EL (cell line): ENCODE data around the gene MANSC1.

Experiments
- DNase-seq: peaks from one replicate; pipeline ENCODE4 v3.0.0-alpha.2; 2016

MANSC1 gene

DNA sequence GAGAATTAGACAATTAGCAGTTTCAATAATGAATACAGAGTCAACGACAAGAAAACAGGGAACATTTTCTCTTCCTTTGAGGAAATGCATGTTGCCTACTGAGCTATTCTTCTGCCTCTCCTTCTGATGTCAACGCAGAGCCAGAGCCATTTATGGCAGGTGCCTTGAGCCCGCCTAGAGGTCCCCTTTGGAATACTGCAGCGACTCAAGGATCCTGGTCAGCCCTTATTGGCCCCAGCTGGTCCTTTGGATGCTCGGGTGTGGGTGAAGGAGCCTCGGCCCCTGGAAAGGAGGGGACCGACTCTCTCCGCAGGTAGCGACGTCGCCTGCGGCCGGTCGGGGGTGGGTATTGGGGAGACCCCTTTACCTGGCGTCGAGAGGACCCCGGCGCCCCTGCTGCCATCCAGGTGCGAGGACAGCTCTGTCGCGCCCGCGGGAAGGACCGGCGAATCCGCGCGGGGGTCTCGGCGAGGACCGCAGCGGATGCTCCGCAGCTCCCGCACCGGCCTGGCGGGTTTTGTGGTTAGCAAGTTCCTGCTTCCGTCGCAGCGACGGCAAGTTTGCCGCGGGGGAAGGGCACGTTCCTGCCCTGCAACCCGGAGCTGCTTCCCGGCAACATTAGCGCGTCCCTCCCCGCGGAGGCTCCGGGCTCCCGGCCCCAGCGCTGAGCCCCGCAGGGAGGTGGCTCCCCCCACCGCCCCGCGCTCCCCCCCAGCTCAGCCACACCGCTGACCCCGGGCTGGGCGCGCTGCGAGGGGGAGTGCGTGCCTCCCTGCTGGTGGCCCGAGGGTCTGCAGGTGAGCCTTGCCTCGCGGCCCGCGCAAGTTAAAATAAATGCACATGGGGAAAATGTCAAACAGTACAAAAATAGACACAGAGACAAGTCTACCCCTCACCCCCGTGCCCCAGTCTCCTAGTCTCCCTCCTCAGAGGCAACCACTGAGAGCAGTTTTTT is at the start of gene MANSC1:
TSS of gene MANSC1 (minus strand) at position 532 of the 955 bp plus-strand sequence. CDS start 6,928 bp downstream, outside the sequence.
- DNase-seq = peak; percentile 50

DNA sequence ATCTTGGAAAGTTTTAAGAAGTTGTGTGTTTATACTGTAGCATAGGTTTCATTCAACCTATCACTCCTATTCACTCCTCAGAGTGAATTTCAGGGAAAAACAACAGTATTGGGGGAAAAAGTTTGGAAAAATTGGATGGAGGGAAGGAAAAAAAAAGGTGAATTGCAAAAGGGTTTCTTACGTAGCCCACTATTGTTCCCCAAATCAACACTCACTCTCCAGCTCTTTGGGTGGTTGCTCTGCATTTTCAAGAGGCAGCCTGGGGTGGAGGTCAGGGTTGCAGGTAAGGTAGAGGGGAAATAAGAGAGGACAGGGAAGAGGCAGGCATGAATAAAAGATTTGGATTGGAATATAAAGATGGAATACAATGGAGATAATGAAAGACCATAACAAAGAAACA is 49.1 kb upstream of the MANSC1 start:
- DNase-seq = no peak

- DNase-seq = peak; percentile 94
Observed at GRCh38 chr12:12398026-12398859, 48.2 kb upstream of the MANSC1 start.

DNA sequence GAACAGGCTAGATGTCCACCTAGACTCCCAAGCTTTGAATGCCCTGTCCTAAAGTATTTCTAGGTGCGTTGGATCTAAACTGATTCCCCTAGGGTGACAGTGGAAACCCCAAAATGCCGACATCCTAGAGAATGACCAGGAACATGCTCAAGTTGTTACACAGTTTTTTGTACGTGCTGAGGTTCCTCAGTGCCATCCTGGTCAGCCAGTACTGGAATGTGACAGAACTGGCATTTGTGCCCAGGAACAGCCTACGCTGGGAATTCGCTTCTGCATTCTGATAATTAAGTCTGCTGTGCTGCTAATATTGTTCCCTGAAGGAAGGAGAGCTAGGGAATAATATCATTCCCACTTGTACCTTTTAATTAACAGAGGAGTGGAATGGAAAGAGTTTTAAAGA is 47.1 kb upstream of the MANSC1 start:
- no peak for DNase-seq

GRCh38 chr12:12396694-12397093 is 46.7 kb upstream of the MANSC1 start:
- no peak for DNase-seq

DNA sequence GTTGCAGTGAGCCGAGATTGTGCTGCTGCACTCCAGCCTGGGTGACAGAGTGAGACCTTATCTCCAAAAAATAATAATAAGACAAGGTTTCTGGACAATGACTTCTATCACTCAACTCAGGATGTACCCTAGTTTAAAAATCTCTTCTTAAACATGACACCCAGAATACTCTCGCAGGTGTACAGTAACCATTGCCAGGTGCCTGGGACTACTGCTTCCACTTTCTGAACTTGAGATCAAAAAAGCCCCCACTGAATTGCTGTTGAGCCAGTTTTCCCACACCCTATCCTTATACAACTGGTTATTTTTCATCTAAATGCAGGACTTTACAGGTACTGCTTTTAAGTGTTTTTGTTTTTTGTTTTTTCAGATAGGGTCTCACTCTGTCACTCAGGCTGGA is 43.1 kb upstream of the MANSC1 start:
- no peak for DNase-seq

DNA sequence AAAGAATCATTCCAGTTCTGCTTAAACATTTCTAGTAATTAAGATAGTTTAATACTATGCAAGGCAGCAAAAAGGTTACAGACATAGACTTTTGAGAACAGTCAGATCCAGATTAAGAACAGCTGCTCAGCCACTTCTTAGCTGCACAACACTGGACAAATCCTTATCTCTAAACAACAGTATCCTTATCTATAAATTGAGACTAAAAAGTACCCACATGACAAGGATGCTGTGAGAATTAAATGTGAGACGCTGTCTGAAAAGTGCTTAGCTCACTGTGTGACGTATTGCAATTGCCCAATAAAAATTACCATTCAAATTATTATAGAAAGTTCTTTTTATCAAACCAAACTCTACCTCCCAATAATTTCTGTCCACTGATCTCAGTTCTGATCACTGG is 42.4 kb upstream of the MANSC1 start:
- DNase-seq = no peak

GRCh38 chr12:12387501-12387900 is 37.5 kb upstream of the MANSC1 start:
- DNase-seq = peak; percentile 60

DNA sequence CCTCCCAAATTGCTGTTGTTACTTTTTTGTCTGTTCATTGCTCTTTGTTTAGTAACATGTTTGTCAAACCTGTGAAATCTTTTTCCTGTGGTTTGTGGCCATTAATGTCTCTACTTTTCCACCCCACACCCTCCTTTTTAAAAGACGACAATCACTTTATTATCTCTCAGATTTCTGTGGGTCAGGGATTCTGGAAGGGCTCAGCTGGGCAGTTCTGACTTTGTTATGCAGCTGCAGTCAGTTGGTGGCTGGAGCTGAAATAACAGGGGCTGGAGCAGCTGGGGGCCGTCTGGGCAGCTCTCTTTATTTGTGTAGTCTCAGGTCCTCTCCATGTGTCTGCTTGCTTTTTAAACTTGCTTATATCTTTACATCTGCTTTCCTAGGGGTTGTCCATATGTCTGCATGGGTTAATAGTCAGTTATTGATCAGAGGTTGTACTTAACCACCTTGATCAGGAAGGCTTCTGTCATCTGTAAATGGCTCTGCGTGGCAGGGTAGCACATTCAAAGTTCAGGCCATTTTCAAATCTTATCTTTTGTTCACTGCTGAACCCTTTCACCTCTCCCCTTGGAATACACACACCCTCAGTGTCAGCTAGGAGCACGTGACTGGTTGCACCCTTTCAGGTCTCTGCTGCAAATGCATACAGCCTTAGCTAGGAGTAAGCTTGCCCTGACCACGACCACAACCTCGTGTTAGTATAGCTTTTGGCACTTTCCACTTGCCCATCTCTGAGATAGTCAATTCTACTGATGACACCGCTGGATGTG is 34.7 kb upstream of the MANSC1 start:
- DNase-seq = no peak

DNA sequence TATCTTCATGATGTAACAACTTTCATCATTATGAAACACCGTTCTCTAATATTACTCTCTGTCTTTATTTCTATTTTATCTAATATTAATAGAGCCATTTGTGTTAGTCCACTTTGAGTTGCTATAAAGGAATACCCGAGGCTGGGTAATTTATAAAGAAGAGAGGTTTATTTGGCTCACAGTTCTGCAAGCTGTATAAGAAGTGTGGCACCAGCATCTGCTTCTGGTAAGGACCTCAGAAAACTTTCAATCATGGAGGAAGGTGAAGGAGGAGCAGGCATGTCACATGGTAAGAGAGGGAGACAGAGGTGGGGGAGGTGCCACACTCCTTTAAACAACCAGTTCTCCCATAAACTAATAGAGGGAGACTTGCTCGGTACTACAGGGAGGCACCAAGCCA is 31.9 kb upstream of the MANSC1 start:
- DNase-seq = no peak

DNA sequence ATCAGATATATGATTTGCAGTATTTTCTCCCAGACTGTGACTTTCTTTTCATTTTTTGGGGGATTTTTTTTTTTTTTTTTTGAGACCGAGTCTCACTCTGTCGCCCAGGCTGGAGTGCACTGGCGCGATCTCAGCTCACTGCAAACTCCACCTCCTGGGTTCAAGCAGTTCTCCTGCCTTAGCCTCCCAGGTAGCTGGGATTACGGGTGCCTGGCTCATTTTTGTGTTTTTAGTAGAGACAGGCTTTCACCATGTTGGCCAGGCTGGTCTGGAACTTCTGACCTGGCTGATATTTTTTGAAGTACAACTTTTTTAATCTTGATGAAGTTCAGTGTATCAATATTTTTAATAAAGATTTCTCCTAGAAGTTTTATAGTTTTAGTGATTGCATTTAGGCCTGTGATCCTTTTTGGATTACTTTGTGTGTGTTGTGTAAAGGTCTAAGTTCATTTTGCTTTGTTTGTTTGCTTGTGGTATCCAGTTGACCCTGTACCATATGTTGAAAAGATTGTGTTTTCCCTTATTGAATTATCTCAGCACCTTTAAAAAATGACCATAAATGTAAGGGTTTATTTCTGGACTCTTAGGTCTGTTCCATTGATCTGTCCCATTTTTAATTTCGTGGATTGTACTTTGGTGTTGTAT is 31.0 kb upstream of the MANSC1 start:
- DNase-seq = no peak

DNA sequence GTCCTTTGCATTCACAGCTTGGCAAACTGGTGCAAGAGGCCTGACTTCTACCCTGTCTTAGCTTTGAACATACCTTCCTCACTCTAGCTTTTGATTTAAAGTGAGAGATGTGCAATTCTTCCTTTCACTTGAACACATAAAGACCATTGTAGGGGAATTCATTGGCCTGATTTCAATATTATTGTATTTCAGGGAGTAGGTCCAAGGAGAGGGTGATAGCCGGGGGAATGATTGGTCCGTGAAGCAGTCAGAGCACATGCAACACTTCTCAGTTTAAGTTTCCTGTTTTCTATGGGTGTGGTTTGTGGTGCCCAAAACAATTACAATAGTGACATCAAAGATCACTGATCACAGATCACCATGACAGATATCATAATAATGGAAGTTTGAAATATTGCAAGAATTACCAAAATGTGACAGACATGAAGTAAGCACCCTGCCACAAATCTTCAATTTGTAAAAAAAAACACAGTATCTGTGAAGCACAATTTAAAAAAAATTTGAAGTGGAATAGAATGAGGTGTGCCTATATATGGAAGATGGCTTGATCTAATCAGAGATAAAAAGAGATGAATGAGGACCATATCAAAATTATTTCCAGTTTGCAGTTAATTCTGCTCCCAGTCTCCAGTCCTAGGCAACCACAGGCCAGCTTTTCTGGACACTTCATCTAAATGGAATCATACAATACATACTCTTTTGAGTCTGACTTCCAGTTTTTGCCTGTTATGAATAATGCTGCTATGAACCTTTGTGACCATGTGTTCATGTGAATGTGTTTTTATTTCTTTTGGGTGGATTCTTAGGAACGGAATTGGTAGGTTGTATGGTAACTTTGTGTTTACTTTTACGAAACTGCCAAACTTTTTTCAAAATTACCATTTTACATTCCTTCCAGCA is 30.0 kb upstream of the MANSC1 start:
- DNase-seq = no peak

DNA sequence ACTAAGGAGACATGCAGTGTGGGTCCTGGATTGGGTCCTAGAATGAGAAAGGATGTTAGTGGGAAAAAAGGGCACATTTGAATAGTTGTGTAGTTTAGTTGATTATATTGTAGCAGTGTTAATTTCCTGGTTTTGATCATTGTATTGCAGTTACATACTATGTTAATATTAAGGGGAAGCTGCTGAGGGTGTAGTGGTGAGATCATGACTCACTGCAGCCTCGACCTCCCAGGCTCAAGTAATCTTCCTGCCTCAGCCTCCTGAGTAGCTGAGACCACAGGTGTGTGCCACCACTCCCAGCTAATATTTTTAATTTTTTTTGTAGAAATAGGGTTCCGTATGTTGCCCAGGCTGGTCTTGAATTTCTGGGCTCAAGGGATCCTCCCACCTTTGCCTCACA is 28.6 kb upstream of the MANSC1 start:
- no peak for DNase-seq

DNA sequence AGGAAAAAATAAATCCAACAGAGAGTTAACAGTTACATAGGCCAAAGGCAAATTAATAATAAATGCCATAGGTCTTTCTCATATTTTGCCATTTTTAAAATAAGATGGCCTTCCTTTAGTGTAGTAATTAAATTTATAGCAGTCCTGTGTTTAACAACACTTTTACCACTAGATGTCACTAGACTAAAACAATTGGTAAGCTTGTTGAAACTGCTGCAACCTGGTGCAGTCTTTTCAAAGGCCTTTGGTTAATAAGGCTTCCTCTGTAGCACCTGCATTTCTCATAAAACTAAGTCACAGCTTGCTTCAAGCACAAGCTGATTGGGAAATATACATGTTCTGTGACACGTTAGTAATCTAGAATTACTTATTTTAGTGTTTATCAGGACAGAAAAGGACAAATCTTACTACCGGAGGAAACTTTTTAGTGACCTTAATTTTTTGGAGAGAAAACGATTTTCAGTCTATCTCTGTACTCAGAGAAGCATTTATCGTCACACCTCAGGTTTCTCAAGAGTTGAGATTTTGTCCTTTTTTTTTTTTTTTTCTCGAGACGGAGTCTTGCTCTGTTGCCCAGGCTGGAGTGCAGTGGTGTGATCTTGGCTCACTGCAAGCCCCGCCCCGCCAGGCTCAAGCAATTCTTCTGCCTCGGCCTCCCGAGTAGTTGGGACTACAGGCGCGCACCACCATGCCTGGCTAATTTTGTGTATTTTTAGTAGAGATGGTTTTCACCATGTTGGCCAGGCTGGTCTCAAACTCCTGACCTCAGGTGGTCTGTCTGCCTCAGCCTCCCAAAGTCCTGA is 26.8 kb upstream of the MANSC1 start:
- DNase-seq = peak; percentile 68

DNA sequence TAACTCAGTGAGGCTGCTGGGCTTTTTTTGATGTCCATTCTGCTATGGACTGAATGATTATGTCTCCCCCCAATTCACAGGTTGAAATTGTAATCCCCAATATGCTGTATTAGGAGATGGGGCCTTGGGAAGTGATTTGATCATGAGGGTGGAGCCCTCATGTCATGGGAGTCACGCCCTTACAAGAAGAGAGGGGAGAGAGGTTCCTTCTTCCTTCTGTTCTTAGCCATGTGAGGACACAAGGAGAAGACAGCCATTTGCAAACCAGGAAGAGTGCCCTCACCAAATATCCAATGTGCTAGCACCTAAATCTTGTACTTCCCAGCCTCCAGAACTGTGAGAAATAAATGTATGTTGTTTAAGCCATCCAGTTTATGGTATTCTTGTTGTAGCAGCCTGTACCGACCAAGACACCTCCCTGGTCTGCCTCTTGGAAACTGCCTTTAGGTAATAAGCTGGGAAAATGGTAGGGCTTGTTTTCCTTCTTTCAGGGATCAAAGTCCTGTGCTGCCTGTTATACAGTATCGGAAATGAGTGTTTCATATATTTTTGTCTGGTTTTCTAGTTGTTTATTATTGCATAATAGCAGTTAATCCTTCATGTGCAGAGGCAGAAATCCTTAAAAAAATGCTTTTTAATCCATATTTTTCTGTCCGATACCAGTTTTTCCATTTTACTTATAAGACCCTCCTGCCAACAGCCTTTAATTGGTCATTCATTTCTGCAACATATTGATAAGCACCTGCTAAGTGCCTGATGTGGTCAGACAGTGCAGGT is 23.1 kb upstream of the MANSC1 start:
- DNase-seq = no peak

DNA sequence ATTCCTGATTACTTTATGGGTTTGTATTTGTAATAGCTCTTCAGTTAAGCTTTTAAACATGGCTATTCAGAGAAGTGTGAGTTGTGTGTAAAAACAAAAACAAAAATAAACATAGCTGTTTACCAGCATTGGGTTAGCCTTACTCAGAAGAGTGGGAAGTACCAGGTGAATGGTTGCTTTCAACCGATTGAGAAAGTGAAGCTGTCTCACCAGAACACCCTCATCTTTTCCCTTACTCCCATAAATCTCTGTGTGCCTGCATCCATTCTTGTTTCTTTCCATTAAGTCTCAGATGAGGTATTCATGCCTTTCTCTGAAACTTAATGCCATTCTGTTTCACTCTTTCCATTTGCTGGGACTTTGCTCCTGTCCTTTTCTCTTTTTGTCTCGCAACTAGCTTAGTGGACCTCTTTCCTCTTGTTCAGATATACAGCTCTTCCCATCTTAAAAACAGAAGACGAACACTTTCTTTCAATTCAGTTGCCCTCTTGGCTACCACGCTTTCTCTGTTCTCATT is 17.5 kb upstream of the MANSC1 start:
- DNase-seq = no peak

DNA sequence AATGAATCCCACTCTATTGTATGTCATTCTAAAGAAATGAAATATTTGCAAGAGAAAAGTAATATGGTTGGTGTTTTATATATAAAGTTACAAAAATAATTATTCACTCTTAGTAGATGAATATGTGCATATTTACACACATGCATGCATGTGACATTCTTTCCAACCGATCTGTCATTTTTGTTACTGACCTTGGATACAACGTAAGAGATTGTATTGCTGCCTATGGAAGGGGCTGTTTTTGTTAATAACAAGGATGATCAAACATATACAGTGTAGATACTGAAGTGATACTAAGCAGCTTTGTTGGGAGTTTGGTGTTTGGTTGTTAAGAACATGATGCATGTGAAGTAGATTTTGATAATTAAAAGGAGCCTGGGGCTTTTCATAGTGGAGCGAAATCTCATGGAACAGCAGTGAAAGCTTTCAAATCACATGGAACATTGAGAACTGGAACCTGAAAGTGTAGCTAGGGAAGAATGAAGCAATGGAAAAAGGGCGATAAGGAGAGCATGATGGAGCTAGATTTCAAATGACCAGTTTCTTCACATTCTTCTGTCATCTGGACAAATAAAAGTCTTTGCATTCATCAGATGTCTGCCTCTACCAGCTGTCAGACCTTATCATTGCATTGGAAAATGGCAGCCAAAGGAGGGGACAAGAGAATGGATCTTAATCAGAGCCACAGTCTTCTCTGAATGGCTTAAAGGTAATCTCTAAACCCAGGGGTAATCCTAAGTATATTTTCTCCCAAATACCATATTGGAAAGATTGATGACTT is 16.8 kb upstream of the MANSC1 start:
- no peak for DNase-seq

GRCh38 chr12:12365931-12366431 is 15.9 kb upstream of the MANSC1 start:
- DNase-seq = no peak

GRCh38 chr12:12365446-12365802 is 15.4 kb upstream of the MANSC1 start:
- DNase-seq = no peak
